NK-92 (cell line): ENCODE results near the gene AFDN.

Experiments
- DNase-seq: peaks from one replicate; lab custom pipeline; 2025; ENCODE audit not compliant: unreplicated experiment; lab: John Stamatoyannopoulos, UW

AFDN gene

GRCh38 chr6:168016721-168017525 is 190.2 kb downstream of the AFDN start:
- DNase-seq = no peak

GRCh38 chr6:168017629-168018028 is 190.9 kb downstream of the AFDN start:
- DNase-seq = no peak

- no peak for DNase-seq
Measured at GRCh38 chr6:168018664-168019063, 192.0 kb downstream of the AFDN start.

DNA sequence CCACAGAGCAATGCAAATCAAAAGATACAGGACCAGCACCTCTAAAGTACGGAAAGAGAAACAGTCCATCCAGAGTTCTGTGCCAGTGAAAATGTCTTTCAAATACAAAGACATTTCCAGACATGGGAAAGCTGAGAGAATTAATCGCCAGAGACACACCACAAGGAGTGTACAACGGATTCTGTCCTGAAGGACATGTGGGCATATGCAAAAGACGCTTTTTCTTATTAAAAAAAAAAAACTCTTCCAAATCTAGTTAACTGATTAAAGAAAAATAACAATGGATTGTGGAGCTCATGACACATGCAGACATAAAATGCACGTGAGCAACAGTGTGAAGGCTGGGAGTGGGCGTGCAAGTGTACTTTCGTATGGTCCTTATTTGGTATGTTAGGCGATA is 193.5 kb downstream of the AFDN start:
- DNase-seq = no peak

GRCh38 chr6:168021581-168021980 is 194.9 kb downstream of the AFDN start:
- DNase-seq = no peak
